ENCODE results near the gene P2RY13.

The P2RY13 gene

DNA sequence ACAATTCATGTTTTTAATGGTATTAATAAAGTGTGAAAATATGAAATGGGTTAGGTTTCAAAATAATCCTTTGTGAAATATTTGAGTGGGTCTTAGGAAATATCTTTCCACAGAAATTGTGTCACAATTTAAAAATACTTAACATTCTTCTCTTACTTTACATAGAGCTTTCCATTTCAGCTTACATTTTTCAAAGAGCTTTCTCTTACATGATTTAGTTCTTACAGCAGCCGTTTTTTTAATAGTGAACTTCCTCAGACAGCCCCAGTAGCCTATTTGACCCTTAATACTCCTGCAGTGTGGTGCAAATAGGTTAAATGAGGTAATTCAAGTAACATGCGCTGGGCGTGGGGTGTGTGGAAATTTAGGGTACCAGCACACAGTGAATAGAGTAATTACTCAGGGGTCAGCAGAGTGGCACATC lies 33.4 kb upstream of the P2RY13 start:
- TF ChIP-seq, protein P1, sequence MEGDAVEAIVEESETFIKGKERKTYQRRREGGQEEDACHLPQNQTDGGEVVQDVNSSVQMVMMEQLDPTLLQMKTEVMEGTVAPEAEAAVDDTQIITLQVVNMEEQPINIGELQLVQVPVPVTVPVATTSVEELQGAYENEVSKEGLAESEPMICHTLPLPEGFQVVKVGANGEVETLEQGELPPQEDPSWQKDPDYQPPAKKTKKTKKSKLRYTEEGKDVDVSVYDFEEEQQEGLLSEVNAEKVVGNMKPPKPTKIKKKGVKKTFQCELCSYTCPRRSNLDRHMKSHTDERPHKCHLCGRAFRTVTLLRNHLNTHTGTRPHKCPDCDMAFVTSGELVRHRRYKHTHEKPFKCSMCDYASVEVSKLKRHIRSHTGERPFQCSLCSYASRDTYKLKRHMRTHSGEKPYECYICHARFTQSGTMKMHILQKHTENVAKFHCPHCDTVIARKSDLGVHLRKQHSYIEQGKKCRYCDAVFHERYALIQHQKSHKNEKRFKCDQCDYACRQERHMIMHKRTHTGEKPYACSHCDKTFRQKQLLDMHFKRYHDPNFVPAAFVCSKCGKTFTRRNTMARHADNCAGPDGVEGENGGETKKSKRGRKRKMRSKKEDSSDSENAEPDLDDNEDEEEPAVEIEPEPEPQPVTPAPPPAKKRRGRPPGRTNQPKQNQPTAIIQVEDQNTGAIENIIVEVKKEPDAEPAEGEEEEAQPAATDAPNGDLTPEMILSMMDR (IDR thresholded peaks at IDR 0.05; ENCODE audit: low read depth, low read length, missing control alignments) = no peak
- no peak for DNase-seq (ENCODE audit: low read depth)
- in situ Hi-C loops (cut with HindIII; ENCODE audit: low sequenced_read_pairs) = no loop called here
- no peak overlapping the region for H3K4me3 ChIP-seq (ENCODE audit: low read depth, low read length)

DNA sequence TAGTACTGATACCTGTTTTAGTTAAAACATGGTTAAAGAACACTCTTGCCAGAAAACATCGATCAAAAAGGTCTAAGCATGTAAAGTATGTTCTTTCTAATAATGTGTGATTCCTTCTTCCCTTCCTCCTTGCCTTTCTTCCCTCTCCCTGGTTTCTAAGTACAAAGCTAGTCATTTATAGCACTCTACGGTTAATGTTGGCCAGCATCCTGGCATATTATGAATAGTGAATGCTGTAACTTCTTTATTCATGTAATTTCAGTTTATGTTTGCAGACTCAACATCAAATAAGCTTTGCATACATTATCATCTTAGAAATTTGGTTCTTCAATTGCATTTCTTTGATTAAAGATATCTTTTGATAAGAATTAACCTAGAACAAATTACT lies 28.1 kb upstream of the P2RY13 start:
- no peak for DNase-seq (ENCODE audit: low read depth)
- H3K4me3 ChIP-seq (ENCODE audit: low read depth, low read length) = no peak overlapping the region
- in situ Hi-C loops (cut with HindIII; ENCODE audit: low sequenced_read_pairs) = no loop called here
- TF ChIP-seq, protein P1 (IDR thresholded peaks at IDR 0.05; ENCODE audit: low read depth, low read length, missing control alignments) = no peak

DNA sequence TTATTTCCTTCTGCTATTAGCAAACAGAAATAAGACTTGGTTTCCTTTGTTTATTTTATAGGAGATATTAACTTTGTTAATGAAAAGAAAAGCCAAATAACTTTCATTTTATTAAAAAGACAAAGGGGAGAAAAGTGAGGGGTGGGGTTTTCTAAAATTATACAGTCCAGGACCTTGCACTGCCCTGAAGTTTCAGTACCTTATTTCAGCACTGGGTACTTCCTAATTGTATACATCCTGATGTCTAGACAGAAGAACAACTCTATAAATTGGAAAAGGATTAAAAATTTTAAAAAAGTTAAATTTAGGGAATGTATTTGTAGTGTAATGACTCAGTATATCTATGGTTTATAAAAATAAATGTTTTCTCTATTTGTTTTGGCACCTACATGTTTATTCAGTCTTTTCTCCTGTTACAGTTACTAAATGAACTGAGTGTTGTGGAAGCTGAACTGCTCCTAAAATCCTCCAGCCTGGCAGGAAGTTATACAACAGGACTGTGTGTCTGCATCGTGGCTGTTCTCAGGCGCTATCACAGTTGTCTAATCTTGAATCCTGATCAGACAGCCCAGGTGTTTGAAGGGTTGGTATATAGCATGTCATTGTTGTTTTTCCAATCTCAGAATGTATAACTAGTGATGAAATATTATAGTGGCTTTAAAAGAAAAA lies 27.6 kb upstream of the P2RY13 start:
- no peak overlapping the region for H3K4me3 ChIP-seq (ENCODE audit: low read depth, low read length)
- TF ChIP-seq, protein P1 (IDR thresholded peaks at IDR 0.05; ENCODE audit: low read depth, low read length, missing control alignments) = no peak
- in situ Hi-C loops (cut with HindIII; ENCODE audit: low sequenced_read_pairs) = no loop called here
- DNase-seq (ENCODE audit: low read depth) = no peak

DNA sequence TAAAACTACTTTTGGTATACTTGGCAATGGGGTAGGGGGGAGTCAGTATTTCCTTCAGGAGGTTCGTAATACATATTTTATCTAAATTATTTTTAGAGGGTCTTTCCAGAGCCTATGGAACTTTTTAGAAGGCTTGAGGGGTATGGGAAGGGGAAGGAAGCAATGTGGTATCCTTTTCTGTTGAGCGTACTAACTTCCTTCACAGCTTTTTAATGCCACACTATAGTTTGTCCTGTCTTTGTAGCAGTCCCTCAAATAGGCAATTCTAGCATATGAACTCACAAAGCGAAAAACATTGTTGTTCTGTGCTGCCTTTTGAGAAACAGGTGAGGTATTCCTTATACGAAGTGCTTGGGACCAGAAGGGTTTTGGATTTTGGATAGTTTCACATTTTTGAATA lies 22.3 kb upstream of the P2RY13 start:
- no peak for DNase-seq (ENCODE audit: low read depth)
- in situ Hi-C loops (cut with HindIII; ENCODE audit: low sequenced_read_pairs) = no loop called here
- no peak overlapping the region for H3K4me3 ChIP-seq (ENCODE audit: low read depth, low read length)
- TF ChIP-seq, protein P1 (IDR thresholded peaks at IDR 0.05; ENCODE audit: low read depth, low read length, missing control alignments) = no peak

DNA sequence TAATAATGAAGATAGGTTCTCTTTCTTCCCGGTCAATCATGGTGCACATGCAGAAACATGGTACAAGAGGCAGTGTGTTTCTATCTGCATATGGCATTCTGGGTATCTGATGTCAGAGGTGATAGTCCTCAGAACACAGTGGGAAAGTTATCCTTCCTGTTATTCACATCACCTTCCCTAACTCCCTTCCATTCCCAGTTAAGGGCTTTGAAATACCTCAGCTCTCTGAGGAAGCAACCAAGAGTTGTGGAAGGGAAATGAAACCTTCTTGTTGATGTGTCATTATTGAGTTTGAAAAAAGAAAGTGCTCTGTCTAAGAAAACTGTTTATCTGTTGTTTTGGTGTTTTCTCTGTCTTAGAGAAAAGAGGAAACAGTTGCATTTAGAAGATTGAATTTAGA lies 21.9 kb upstream of the P2RY13 start:
- H3K4me3 ChIP-seq (ENCODE audit: low read depth, low read length) = no peak overlapping the region
- in situ Hi-C loops (cut with HindIII; ENCODE audit: low sequenced_read_pairs) = no loop called here
- no peak for DNase-seq (ENCODE audit: low read depth)
- TF ChIP-seq, protein P1 (IDR thresholded peaks at IDR 0.05; ENCODE audit: low read depth, low read length, missing control alignments) = no peak

DNA sequence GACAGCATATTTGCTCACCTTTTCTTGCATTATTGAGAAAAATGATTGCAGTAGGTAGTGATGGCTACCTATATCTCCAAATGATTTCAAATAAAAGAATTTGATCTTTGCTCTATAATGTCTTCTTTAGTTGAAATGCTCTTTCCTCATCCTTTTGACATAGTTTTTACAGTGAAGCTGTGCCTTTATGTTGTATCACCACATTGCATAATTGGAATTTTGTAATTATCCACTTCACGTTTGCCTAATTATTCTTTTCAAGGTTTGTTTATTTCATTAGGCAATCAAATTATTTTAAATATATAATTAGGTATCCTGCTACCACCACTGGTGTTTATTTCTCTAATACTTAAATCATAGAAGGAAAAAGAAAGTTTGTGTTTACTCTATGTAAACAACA lies 21.3 kb upstream of the P2RY13 start:
- no peak overlapping the region for H3K4me3 ChIP-seq (ENCODE audit: low read depth, low read length)
- in situ Hi-C loops (cut with HindIII; ENCODE audit: low sequenced_read_pairs) = no loop called here
- DNase-seq (ENCODE audit: low read depth) = no peak
- TF ChIP-seq, protein P1 (IDR thresholded peaks at IDR 0.05; ENCODE audit: low read depth, low read length, missing control alignments) = no peak

Measured in astrocyte of the cerebellum (primary cell).